Adrenal gland (tissue), 12 donors: Measurements from ENCODE around the gene LRPAP1. TPM values are rescaled to one million over a fixed set of nuclear protein-coding genes. Genes with fewer than 3 reads are reported as not detected.

Experiments used
- DNase-seq, 7 donors: peaks; one replicate each; pipeline ENCODE4 v3.0.0-alpha.2; 2019 to 2020
- H3K27ac ChIP-seq, 5 donors: fragments of 200-600 bp; sonication (generic) in 4 of 5; 1 replicate in 3 of 5; 2 replicates in 2 of 5; pipeline versions ENCODE4 v1.5.1 to v1.8.0; 2016 to 2020; ENCODE audit warnings: mild to moderate bottlenecking in 1 of 5
- H3K27me3 ChIP-seq: fragments of 200-600 bp; 2 replicates; pipeline ENCODE4 v1.8.0; 2021
- H3K36me3 ChIP-seq, 2 donors: fragments of 200-600 bp; replicated peaks in 1 of 2; 1 replicate in 1 of 2; 2 replicates in 1 of 2; pipeline versions ENCODE4 v1.5.1 to v1.8.0; 2018 to 2022
- H3K4me1 ChIP-seq, 2 donors: fragments of 200-600 bp; replicated peaks in 1 of 2; 1 replicate in 1 of 2; 2 replicates in 1 of 2; pipeline versions ENCODE4 v1.5.1 to v1.8.0; 2018 to 2021
- H3K4me3 ChIP-seq, 4 donors: fragments of 200-600 bp; sonication (generic) in 3 of 4; one replicate each; pipeline ENCODE4 v1.5.1; 2016 to 2018
- H3K9me3 ChIP-seq, 3 donors: fragments of 200-600 bp; sonication (generic) in 1 of 3; replicated peaks in 1 of 3; 1 replicate in 2 of 3; 2 replicates in 1 of 3; pipeline versions ENCODE4 v1.5.1 to v1.8.0; 2016 to 2021
- POLR2A ChIP-seq, 2 donors: fragments of 450-650 bp; IDR thresholded peaks; one replicate each; pipeline ENCODE4 v1.6.1; 2017; ENCODE audit warnings: antibody characterized with exemption in 2 of 2, mild to moderate bottlenecking in 2 of 2, moderate library complexity in 1 of 2
- whole genome bisulfite sequencing, 4 donors: extraction: QIAGEN DNeasy Blood & Tissue Kit in 2 of 4; methylation state at CpG; one replicate each; pipeline versions ENCODE4 v1.1.5 to v1.1.7; 2013 to 2017; 5-methylcytosine and 5-hydroxymethylcytosine counted together
- intact Hi-C, 2 donors: fragments of 100-400 bp; cut with DNase I; formaldehyde crosslinking; loops; one replicate each; pipeline versions ENCODE4 v1.14.1 to v1.15.0; 2022 to 2023
- polyA plus RNA-seq, 3 donors: library from polyadenylated mRNA; stranded (reverse); fragments of 200-250 nt in 2 of 3; fragments of 350-450 nt in 1 of 3; fragmentation: Illumina TruSeq in 1 of 3; extraction: RNeasy Lipid Tissue Mini Kit (QIAGEN cat#74804) in 1 of 3; gene quantifications; one replicate each; pipeline ENCODE4 v1.2.3, GENCODE V29; 2013 to 2014
- total RNA-seq, 9 donors: library from RNA; depleted of rRNA in 4 of 9; stranded (reverse); fragments of >200 nt in 4 of 9; fragments of 120-200 nt in 1 of 9; fragmentation: NEBNext Ultra II Directional in 1 of 9; extraction: Animal tissue kit (Norgen Biotek cat#: 25700) in 1 of 9; gene quantifications; one replicate each; pipeline versions ENCODE4 v1.1.0 to v1.2.4, GENCODE V29; 2013 to 2023
- TF ChIP-seq, protein P1 (sequence below), 6 experiments: fragments of 450-650 bp in 4 of 6; fragments of 200-600 bp in 2 of 6; sonication (generic) in 1 of 6; IDR thresholded peaks; 1 replicate in 5 of 6; 2 replicates in 1 of 6; pipeline versions ENCODE4 v1.5.1 to v1.8.0; 2016 to 2021; ENCODE audit warnings: antibody characterized with exemption in 6 of 6, mild to moderate bottlenecking in 2 of 6, moderate library complexity in 1 of 6
- donor health status: healthy with polysubstance abuse.
- donor health status: Bipolar disorder and iron deficiency.
- donor health status: DM: yes; HTN: yes; CAD: no.
- donor health status: DM: no; HTN: no; CAD: no.
- donor health status: DM: no; HTN: no; CAD: no.
- donor health status: DM: yes; HTN: yes; CAD: no.

LRPAP1 gene
- total and polyA plus RNA-seq, 12 donors = 32.9 to 309 (median 188) TPM

DNA sequence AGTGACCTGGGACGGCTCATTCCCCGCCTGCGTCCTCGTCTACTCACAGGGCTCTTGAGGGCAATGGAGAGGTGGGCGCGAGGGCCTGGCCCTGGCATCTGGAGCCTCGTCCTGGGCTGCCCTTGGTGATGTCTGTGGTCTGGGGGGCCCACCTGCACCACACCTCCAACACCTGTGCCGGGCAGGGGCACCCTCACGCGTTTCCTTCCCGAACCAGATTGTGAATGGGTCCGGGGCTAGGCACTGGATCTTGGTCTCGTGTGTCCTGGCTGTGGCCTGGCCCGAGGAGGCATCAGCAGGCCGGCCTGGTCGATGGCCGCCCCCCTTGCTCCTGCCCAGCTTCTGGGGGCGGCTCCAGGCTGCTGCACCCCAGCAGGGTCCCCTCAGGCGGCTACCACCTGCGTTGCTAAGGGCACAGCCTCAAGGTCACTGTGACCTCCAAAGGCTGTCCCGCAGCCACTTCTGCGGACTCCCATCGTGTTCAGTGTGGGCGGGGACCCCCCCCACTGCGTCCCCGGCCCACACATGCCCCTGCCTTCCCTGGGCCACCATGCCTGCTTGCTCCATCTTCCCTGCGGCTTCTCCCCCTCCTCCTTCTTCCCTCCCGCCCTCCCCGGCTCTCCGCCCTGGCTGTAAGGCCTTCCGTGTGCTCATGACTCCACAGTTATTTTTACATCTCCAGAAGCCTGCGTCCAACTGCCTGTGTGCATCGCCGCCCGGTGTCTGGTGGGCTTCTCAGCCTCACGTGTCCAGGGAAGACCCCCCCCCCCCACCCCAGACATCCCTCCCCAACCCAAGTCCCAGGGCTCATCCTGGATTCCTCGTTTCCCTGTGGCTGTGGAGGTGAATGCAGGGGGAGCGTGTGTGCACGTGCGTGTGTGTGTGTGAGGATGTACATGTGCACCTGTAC lies 65.3 kb downstream of the LRPAP1 start:
- TF ChIP-seq POLR2A (IDR thresholded peaks at IDR 0.05) = no peak
- TF ChIP-seq, protein P1, sequence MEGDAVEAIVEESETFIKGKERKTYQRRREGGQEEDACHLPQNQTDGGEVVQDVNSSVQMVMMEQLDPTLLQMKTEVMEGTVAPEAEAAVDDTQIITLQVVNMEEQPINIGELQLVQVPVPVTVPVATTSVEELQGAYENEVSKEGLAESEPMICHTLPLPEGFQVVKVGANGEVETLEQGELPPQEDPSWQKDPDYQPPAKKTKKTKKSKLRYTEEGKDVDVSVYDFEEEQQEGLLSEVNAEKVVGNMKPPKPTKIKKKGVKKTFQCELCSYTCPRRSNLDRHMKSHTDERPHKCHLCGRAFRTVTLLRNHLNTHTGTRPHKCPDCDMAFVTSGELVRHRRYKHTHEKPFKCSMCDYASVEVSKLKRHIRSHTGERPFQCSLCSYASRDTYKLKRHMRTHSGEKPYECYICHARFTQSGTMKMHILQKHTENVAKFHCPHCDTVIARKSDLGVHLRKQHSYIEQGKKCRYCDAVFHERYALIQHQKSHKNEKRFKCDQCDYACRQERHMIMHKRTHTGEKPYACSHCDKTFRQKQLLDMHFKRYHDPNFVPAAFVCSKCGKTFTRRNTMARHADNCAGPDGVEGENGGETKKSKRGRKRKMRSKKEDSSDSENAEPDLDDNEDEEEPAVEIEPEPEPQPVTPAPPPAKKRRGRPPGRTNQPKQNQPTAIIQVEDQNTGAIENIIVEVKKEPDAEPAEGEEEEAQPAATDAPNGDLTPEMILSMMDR (IDR thresholded peaks at IDR 0.05) = no peak
- intact Hi-C loops = no loop called here
- H3K27ac ChIP-seq = no peak overlapping the region
- peaks cover 6 to 9% of the 10 kb centered on the region in 2 donors for H3K4me1 ChIP-seq
- no peaks in the 10 kb centered on the region for H3K36me3 ChIP-seq
- DNase-seq = no peak
- 68 to 78% (median 74%) methylated on average over 20 to 40 of the region's 40 CpGs for WGBS, 4 donors
- H3K27me3 ChIP-seq = no peaks in the 10 kb centered on the region
- no peaks in the 10 kb centered on the region for H3K9me3 ChIP-seq
- no peak overlapping the region for H3K4me3 ChIP-seq

DNA sequence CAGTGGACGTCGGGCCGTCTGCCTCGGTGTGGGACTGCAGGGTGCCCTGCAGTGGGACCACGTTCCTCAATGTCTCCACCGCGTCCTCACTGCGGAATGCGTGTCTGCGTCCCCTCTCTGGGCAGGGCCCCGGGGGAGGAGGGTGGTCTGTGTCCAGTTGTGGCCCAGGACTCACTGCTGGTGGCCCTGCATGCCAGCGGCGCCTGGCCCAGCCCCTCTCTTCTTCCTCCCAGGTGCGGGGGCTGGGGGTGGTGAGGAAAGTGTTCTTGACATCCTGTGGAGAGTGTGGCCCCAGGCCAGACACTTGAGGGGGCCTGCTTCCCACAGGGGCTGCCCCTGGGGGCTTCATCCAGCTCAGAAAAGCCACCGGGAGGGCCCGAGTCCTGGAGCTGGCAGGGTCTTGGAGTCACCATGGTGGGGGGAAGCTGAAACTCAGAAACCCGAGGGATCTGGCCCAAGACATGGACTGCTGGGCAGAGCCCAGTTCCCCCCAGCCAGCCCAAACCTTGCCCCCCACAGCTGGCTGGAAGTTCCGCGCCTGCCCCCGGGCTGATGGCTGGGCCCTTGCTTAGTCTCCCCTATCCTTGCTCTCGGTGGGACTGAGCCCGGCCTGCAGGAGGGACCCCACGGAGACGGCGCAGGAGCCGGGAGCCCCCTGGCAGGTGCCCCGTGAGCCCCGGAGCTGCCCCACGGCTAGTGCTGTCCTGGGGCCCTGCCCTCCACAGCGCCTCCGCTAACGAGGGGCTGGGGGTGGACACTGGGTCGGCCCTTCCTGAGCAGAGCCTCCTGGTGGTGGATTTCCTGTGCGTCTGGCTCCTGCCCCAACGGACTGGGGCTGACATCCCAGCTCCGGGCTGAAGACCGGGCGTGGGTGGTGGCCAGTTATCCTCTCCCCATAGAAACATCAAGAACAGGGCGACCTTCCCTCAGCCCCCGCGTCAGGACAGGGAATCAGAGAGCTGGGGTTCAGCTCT lies 66.2 kb downstream of the LRPAP1 start:
- no peak for TF ChIP-seq POLR2A (IDR thresholded peaks at IDR 0.05)
- TF ChIP-seq, protein P1 (IDR thresholded peaks at IDR 0.05) = no peak
- intact Hi-C loops = no loop called here
- no peak for DNase-seq
- no peak overlapping the region for H3K4me3 ChIP-seq
- H3K9me3 ChIP-seq = no peaks in the 10 kb centered on the region
- H3K27ac ChIP-seq = no peak overlapping the region
- H3K36me3 ChIP-seq = no peaks in the 10 kb centered on the region
- 81 to 92% (median 85%) methylated on average over 20 to 41 of the region's 41 CpGs for WGBS, 4 donors
- H3K27me3 ChIP-seq = no peaks in the 10 kb centered on the region
- H3K4me1 ChIP-seq = peaks cover 9% of the 10 kb centered on the region in 2 donors

DNA sequence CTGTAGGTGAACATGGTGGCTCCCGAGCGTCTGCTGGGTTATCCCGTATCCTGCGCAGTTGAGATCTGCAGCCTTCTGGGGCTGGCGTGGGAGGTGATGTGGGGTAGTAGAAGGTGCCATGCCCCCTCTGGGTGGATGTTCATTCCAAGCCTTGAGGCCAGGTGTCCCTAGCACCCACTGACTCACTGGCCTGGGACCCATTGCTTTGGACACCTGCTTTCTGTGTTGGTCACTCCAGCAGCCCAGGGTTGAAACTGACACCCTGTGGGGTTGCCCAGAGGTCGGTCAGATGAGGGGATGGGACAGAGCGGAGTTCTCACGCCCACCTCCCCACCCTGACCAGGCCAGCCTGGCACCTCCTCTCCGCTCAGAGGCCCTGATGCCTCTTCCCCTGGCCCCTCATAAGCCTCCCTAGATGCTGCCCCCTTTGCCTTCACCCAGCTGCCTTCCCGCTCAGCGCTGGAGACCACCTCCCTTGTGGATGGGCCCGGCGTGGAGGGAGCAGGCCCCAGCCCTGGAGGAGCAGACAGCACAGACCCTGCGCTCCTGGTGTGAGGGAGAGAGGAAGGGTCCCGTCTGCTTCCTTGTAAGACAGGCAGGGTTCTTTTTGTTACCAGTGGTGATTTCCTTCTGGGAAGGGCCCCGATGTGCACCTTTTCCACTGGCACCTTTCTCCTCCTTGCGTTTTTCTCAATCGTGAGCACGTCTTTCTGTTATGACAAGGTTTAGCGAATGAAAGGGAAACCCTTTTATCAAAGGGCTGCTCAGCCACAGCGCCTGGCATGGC lies 67.1 kb downstream of the LRPAP1 start:
- Histone ChIP-seq H3K36me3 (no peaks in the 10 kb centered on the region), H3K9me3 (no peaks in the 10 kb centered on the region), H3K27ac (no peak overlapping the region), H3K27me3 (no peaks in the 10 kb centered on the region), H3K4me3 (no peak overlapping the region), H3K4me1 (peaks cover 9% of the 10 kb centered on the region in 2 donors)
- intact Hi-C loops = no loop called here
- no peak for TF ChIP-seq POLR2A (IDR thresholded peaks at IDR 0.05)
- TF ChIP-seq, protein P1 (IDR thresholded peaks at IDR 0.05) = no peak
- DNase-seq = no peak
- 90 to 97% (median 94%) methylated on average over 15 to 21 of the region's 21 CpGs for WGBS, 4 donors
